ENCODE data around the gene ITPKA. TPM values are rescaled to one million over a fixed set of nuclear protein-coding genes. Genes with fewer than 3 reads are reported as not detected.

ITPKA gene
- total RNA-seq, 1 experiment from 2014 or later, result 6.3 TPM

GRCh38 chr15:41535544-41535943 is 41.9 kb downstream of the ITPKA start:
- H3K4me1 ChIP-seq (ENCODE audit: control insufficient read depth, insufficient read depth, low read length), result no peaks in the 10 kb centered on the region
- H3K4me3 ChIP-seq (ENCODE audit: low read depth in 2 of 2, low read length in 2 of 2), result no peak overlapping the region
- H3K27me3 ChIP-seq (ENCODE audit: control insufficient read depth, insufficient read depth, low read length), result no peaks in the 10 kb centered on the region
- ChIA-PET POLR2A (no interaction called here), CTCF (no interaction called here)
- TF ChIP-seq POLR2AphosphoS5 (IDR thresholded peaks at IDR 0.05; ENCODE audit: low read depth, low read length) (no peak), TCF7L2 (IDR thresholded peaks at IDR 0.05; ENCODE audit: low read depth, low read length) (no peak), REST (IDR thresholded peaks at IDR 0.05; ENCODE audit: insufficient read depth in 1 of 2, low read depth in 2 of 2, low read length in 1 of 2) (no peak), SIN3A (IDR thresholded peaks at IDR 0.05; ENCODE audit: borderline replicate concordance, insufficient read depth, low read depth, low read length) (no peak), CTCF (IDR thresholded peaks at IDR 0.05) (no peak)
- peaks cover 7% of the 10 kb centered on the region; the same call in 1 of the 2 replicates for H3K36me3 ChIP-seq (ENCODE audit: control insufficient read depth, insufficient read depth, low read length)
- in situ Hi-C loops (cut with HindIII; ENCODE audit: low pct_unique_long_range_greater_than_20kb, low sequenced_read_pairs) (no loop called here), intact Hi-C loops (cut with micrococcal nuclease; ENCODE audit: unreplicated experiment) (no loop called here)
- DNase-seq (ENCODE audit: low read depth, low spot score) (no peak), ATAC-seq (no peak)
- BruUV-seq (replicated peaks), result TSS peak; percentile 20
- no peaks in the 10 kb centered on the region for H3K9me3 ChIP-seq (ENCODE audit: control insufficient read depth, insufficient read depth, low read depth, low read length)
- no peak overlapping the region for H3K27ac ChIP-seq (ENCODE audit: low read length)

- Histone ChIP-seq H3K4me3 (ENCODE audit: low read depth in 2 of 2, low read length in 2 of 2) (no peak overlapping the region), H3K36me3 (ENCODE audit: control insufficient read depth, insufficient read depth, low read length) (peaks cover 7% of the 10 kb centered on the region; the same call in 1 of the 2 replicates), H3K4me1 (ENCODE audit: control insufficient read depth, insufficient read depth, low read length) (no peaks in the 10 kb centered on the region), H3K9me3 (ENCODE audit: control insufficient read depth, insufficient read depth, low read depth, low read length) (no peaks in the 10 kb centered on the region), H3K27me3 (ENCODE audit: control insufficient read depth, insufficient read depth, low read length) (no peaks in the 10 kb centered on the region), H3K27ac (ENCODE audit: low read length) (no peak overlapping the region)
- CTCF ChIA-PET, result no interaction called here
- BruUV-seq (replicated peaks), result no TSS peak
- no peak for DNase-seq (ENCODE audit: low read depth, low spot score)
- intact Hi-C loops (cut with micrococcal nuclease; ENCODE audit: unreplicated experiment) (no loop called here), in situ Hi-C loops (cut with HindIII; ENCODE audit: low pct_unique_long_range_greater_than_20kb, low sequenced_read_pairs) (no loop called here)
- POLR2A ChIA-PET, result no interaction called here
- ATAC-seq, result no peak
- TF ChIP-seq SIN3A (IDR thresholded peaks at IDR 0.05; ENCODE audit: borderline replicate concordance, insufficient read depth, low read depth, low read length), result no peak
- no peak for TF ChIP-seq CTCF (IDR thresholded peaks at IDR 0.05)
- TF ChIP-seq TCF7L2 (IDR thresholded peaks at IDR 0.05; ENCODE audit: low read depth, low read length), result no peak
- no peak for TF ChIP-seq POLR2AphosphoS5 (IDR thresholded peaks at IDR 0.05; ENCODE audit: low read depth, low read length)
- TF ChIP-seq REST (IDR thresholded peaks at IDR 0.05; ENCODE audit: insufficient read depth in 1 of 2, low read depth in 2 of 2, low read length in 1 of 2), result no peak
These were observed 43.2 kb downstream of the ITPKA start for GRCh38 chr15:41536866-41537265.

All from Panc1 (cell line).